CD4-positive, alpha-beta T cell (primary cell): ENCODE results near the gene SRP72. TPM values are rescaled to one million over a fixed set of nuclear protein-coding genes. Genes with fewer than 3 reads are reported as not detected.

Experiments used
- ATAC-seq: fragments of 200-7000 bp; cut with Tn5 transposase; one replicate; pipeline ENCODE4 v1.10.0; 2022; ENCODE audit warnings: mild to moderate bottlenecking; ENCODE audit not compliant: poor library complexity
- CTCF ChIA-PET: fragments of 350-600 bp; sonication (Branson Sonifier 250); formaldehyde crosslinking; loops from one replicate; lab custom pipeline; 2021; ENCODE audit warnings: antibody characterized with exemption, inconsistent platforms; lab: Charles Lee
- POLR2A ChIA-PET: fragments of 350-600 bp; sonication (Branson Sonifier 250); formaldehyde crosslinking; loops from one replicate; lab custom pipeline; 2021; ENCODE audit warnings: antibody characterized with exemption, inconsistent platforms; lab: Charles Lee
- DNase-seq, 14 experiments: peaks; one replicate each; pipeline ENCODE4 v3.0.0-alpha.2; 2013 to 2020; ENCODE audit warnings: mixed read lengths in 2 of 14
- H3K27ac ChIP-seq, 2 donors: one replicate each; pipeline versions ENCODE4 v1.5.1 to v1.7.0; 2013; ENCODE audit warnings: low read length in 2 of 2, low read depth in 1 of 2, mild to moderate bottlenecking in 1 of 2
- H3K27me3 ChIP-seq, 2 experiments: 1 replicate in 1 of 2; 2 replicates in 1 of 2; pipeline versions ENCODE4 v1.6.1 to v1.7.0; 2013; ENCODE audit warnings: low read length in 2 of 2, control low read depth in 1 of 2, mild to moderate bottlenecking in 1 of 2, moderate library complexity in 1 of 2; ENCODE audit not compliant: insufficient read depth in 2 of 2, control insufficient read depth in 1 of 2
- H3K36me3 ChIP-seq: one replicate; pipeline ENCODE4 v1.6.1; 2013; ENCODE audit warnings: low read length, control low read depth; ENCODE audit not compliant: insufficient read depth
- H3K4me1 ChIP-seq: one replicate; pipeline ENCODE4 v1.6.1; 2013; ENCODE audit warnings: low read length, control low read depth; ENCODE audit not compliant: insufficient read depth
- H3K4me3 ChIP-seq: one replicate; pipeline ENCODE4 v1.5.1; 2013; ENCODE audit warnings: mild to moderate bottlenecking, low read length, moderate library complexity
- H3K9me3 ChIP-seq, 2 experiments: 1 replicate in 1 of 2; 2 replicates in 1 of 2; pipeline versions ENCODE4 v1.6.1 to v1.7.0; 2013; ENCODE audit warnings: low read length in 2 of 2, mild to moderate bottlenecking in 2 of 2, control low read depth in 1 of 2, moderate library complexity in 1 of 2; ENCODE audit not compliant: control insufficient read depth in 1 of 2, insufficient read depth in 1 of 2
- H3K27ac Mint-ChIP-seq: one replicate; pipeline ENCODE4 v1.8.0; 2020; ENCODE audit warnings: mixed read lengths
- H3K27me3 Mint-ChIP-seq: one replicate; pipeline ENCODE4 v1.8.0; 2021; ENCODE audit warnings: mixed read lengths
- H3K36me3 Mint-ChIP-seq: one replicate; pipeline ENCODE4 v1.8.0; 2021; ENCODE audit warnings: low read depth, mixed read lengths
- H3K4me1 Mint-ChIP-seq: one replicate; pipeline ENCODE4 v1.8.0; 2021; ENCODE audit warnings: low read depth, mixed read lengths
- H3K4me3 Mint-ChIP-seq: one replicate; pipeline ENCODE4 v1.8.0; 2020; ENCODE audit warnings: mild to moderate bottlenecking, mixed read lengths
- H3K9me3 Mint-ChIP-seq: one replicate; pipeline ENCODE4 v1.8.0; 2020; ENCODE audit warnings: mixed read lengths
- CTCF ChIP-seq: fragments of 200-600 bp; IDR thresholded peaks from one replicate; pipeline ENCODE4 v1.8.0; 2022; ENCODE audit warnings: antibody characterized with exemption, mild to moderate bottlenecking
- intact Hi-C, 2 experiments: fragments of 100-400 bp; cut with DNase I in 1 of 2; cut with micrococcal nuclease in 1 of 2; formaldehyde crosslinking; loops; one replicate each; pipeline versions ENCODE4 v1.15.1 to v1.9.0; 2023 to 2025; cut with DNase I, micrococcal nuclease
- total RNA-seq, 174 experiments: library from RNA in 2 of 174; stranded (reverse) in 2 of 174; gene quantifications; one replicate each; pipeline ENCODE4 v1.2.3 and lab custom pipeline; 2021 to 2026

SRP72 gene
- total RNA-seq, 2 experiments from 2014 or later, result 108 to 119 TPM

- ChIA-PET CTCF (no interaction called here), POLR2A (no interaction called here)
- no peaks in the 10 kb centered on the region for H3K4me1 Mint-ChIP-seq
- H3K27ac Mint-ChIP-seq, result no peak overlapping the region
- H3K36me3 ChIP-seq, result no peaks in the 10 kb centered on the region
- DNase-seq (no peak), ATAC-seq (no peak)
- H3K27me3 Mint-ChIP-seq, result no peaks in the 10 kb centered on the region
- no peak overlapping the region for H3K27ac ChIP-seq
- H3K4me1 ChIP-seq, result no peaks in the 10 kb centered on the region
- no peak overlapping the region for H3K4me3 ChIP-seq
- TF ChIP-seq CTCF, result no peak
- no peak overlapping the region for H3K4me3 Mint-ChIP-seq
- no peaks in the 10 kb centered on the region for H3K36me3 Mint-ChIP-seq
- H3K9me3 ChIP-seq, result no peaks in the 10 kb centered on the region
- no peaks in the 10 kb centered on the region for H3K9me3 Mint-ChIP-seq
- intact Hi-C loops, result no loop called here
- H3K27me3 ChIP-seq, result no peaks in the 10 kb centered on the region
Observed at GRCh38 chr4:56512166-56512565, 44.7 kb downstream of the SRP72 start.

GRCh38 chr4:56513517-56513916 is 46.1 kb downstream of the SRP72 start:
- CTCF ChIA-PET, result no interaction called here
- TF ChIP-seq CTCF, result no peak
- H3K27me3 ChIP-seq, result no peaks in the 10 kb centered on the region
- H3K9me3 ChIP-seq, result no peaks in the 10 kb centered on the region
- H3K4me3 ChIP-seq, result no peak overlapping the region
- DNase-seq (no peak), ATAC-seq (no peak)
- no peaks in the 10 kb centered on the region for H3K4me1 ChIP-seq
- intact Hi-C loops, result no loop called here
- POLR2A ChIA-PET, result no interaction called here
- H3K4me1 Mint-ChIP-seq, result no peaks in the 10 kb centered on the region
- H3K36me3 Mint-ChIP-seq, result no peaks in the 10 kb centered on the region
- no peaks in the 10 kb centered on the region for H3K9me3 Mint-ChIP-seq
- H3K27me3 Mint-ChIP-seq, result no peaks in the 10 kb centered on the region
- no peak overlapping the region for H3K27ac Mint-ChIP-seq
- H3K4me3 Mint-ChIP-seq, result no peak overlapping the region
- no peaks in the 10 kb centered on the region for H3K36me3 ChIP-seq
- no peak overlapping the region for H3K27ac ChIP-seq

- H3K27me3 Mint-ChIP-seq, result no peaks in the 10 kb centered on the region
- POLR2A ChIA-PET, result interaction anchor here (0.9 to 2.7 kb wide), 5 partner anchors 64 to 143 kb away, joined by 3 to 16 read pairs (median 6); partner anchors contain the start of genes AASDH, PAICS and PPAT
- no peaks in the 10 kb centered on the region for H3K9me3 Mint-ChIP-seq
- Histone ChIP-seq H3K9me3 (no peaks in the 10 kb centered on the region), H3K36me3 (no peaks in the 10 kb centered on the region), H3K27me3 (peaks cover 17 to 23% of the 10 kb centered on the region in 2 experiments), H3K4me1 (peaks cover 18% of the 10 kb centered on the region), H3K27ac (no peak overlapping the region), H3K4me3 (peak overlapping the region; percentile 82)
- DNase-seq (peak; percentile 64 to 89 (median 74)), ATAC-seq (peak; percentile 96)
- no peak for TF ChIP-seq CTCF
- peak overlapping the region; percentile 79 for H3K4me3 Mint-ChIP-seq
- no peaks in the 10 kb centered on the region for H3K4me1 Mint-ChIP-seq
- CTCF ChIA-PET, result interaction anchor here (1.2 kb wide), 1 partner anchor 14 kb away, joined by 4 read pairs; no protein-coding TSS in a partner anchor
- no peak overlapping the region for H3K27ac Mint-ChIP-seq
- no peaks in the 10 kb centered on the region for H3K36me3 Mint-ChIP-seq
- intact Hi-C loops, result loop anchor here in 1 of 2 experiments (5.0 kb wide), 2 partner anchors 63 to 292 kb away; partner anchors contain the start of genes SPINK2 and SRP72
Observed at GRCh38 chr4:56530269-56531148, 63.1 kb downstream of the SRP72 start.
